Parathyroid adenoma (tissue), 2 donors: ENCODE results near the gene ADGRD2.
A peak's percentile ranks its signal among the peaks of the same experiment; 100 is the strongest.

Source experiments
- H2AFZ ChIP-seq: fragments of 300-600 bp; sonication (generic); one replicate; pipeline ENCODE4 v1.7.0; 2017; ENCODE audit warnings: antibody characterized with exemption, mild to moderate bottlenecking
- H3K27ac ChIP-seq: fragments of 300-600 bp; sonication (generic); one replicate; pipeline ENCODE4 v1.7.0; 2017
- H3K27me3 ChIP-seq: fragments of 300-600 bp; sonication (generic); one replicate; pipeline ENCODE4 v1.7.0; 2017; ENCODE audit warnings: low read length; ENCODE audit not compliant: control insufficient read depth, insufficient read depth
- H3K36me3 ChIP-seq: fragments of 300-600 bp; sonication (generic); one replicate; pipeline ENCODE4 v1.7.0; 2017; ENCODE audit warnings: low read length; ENCODE audit not compliant: control insufficient read depth, insufficient read depth
- H3K4me1 ChIP-seq: fragments of 300-600 bp; sonication (generic); one replicate; pipeline ENCODE4 v1.7.0; 2017; ENCODE audit warnings: control low read depth
- H3K4me2 ChIP-seq: fragments of 300-600 bp; sonication (generic); one replicate; pipeline ENCODE4 v1.7.0; 2017; ENCODE audit warnings: low read length
- H3K4me3 ChIP-seq: fragments of 300-600 bp; sonication (generic); one replicate; pipeline ENCODE4 v1.7.0; 2017; ENCODE audit warnings: low read depth, low read length
- H3K79me2 ChIP-seq: fragments of 300-600 bp; sonication (generic); one replicate; pipeline ENCODE4 v1.7.0; 2017; ENCODE audit warnings: control low read depth
- H3K9ac ChIP-seq: fragments of 300-600 bp; sonication (generic); one replicate; pipeline ENCODE4 v1.7.0; 2017; ENCODE audit warnings: mild to moderate bottlenecking
- H3K9me3 ChIP-seq: fragments of 300-600 bp; sonication (generic); one replicate; pipeline ENCODE4 v1.7.0; 2017; ENCODE audit warnings: low read length; ENCODE audit not compliant: control insufficient read depth
- CTCF ChIP-seq: fragments of 300-600 bp; sonication (generic); IDR thresholded peaks from one replicate; pipeline ENCODE4 v1.7.0; 2017; ENCODE audit warnings: antibody characterized with exemption, mild to moderate bottlenecking
- donor health status: primary hyperparathyroidism.

ADGRD2 gene

DNA sequence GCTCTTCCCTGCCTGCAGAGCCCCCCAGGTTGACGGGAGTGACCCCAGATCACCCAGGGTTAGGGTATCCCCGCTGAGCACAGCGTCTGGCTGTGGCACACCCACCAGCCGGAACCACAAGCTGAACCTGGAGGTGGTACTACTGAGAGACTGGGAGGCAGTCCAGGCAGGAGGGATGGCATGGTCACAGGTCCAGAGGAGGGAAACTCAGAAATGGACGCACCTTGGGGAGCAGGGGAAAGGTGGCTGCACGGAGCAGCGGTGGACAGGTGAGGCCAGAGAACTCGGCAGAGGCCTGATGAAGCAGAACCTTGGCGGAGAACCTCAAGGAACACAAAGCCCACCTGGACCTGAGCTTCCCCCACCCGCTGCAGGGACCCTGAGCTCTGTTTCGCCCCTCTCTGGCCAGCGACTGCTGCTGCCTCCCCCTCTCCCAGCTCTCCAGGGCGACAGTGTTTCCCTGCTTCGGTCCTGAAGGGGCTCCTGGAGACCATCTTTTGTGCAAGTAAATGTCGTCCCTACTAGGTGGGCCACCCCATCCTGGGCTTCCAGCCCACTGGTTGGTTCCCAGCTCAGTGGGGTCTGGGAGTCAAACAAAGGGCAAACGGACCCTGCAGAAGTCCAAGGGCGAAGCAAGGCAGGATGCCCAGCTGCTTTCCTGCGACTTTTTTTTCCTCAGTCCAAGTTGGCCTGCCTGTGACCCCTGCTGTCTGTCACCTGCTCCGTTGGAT is 845 bp downstream of the ADGRD2 start:
- no peaks in the 10 kb centered on the region for H3K27me3 ChIP-seq
- H3K9ac ChIP-seq: no peak overlapping the region
- H3K27ac ChIP-seq: no peak overlapping the region
- no peak overlapping the region for H2AFZ ChIP-seq
- no peaks in the 10 kb centered on the region for H3K36me3 ChIP-seq
- H3K4me1 ChIP-seq: no peaks in the 10 kb centered on the region
- no peak for TF ChIP-seq CTCF
- peak overlapping the region; percentile 31 for H3K4me2 ChIP-seq
- no peaks in the 10 kb centered on the region for H3K9me3 ChIP-seq
- no peaks in the 10 kb centered on the region for H3K79me2 ChIP-seq
- H3K4me3 ChIP-seq: peak overlapping the region; percentile 53

DNA sequence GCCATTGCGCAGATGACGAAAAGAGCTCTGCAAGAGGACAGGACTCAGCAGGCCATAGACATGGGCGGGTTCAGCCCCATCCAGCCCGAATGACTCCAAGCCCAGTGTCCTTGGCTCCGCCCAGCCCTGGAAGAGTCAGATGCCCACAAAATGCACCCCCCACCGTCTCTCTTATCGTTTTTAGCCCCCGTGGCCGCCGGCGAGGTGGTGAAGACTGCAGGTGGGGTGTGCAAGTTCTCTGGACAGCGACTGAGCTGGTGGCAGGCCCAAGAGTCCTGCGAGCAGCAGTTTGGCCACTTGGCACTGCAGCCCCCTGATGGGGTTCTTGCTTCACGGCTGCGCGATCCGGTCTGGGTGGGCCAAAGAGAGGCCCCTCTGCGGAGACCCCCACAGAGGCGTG is 2.1 kb downstream of the ADGRD2 start:
- no peak overlapping the region for H3K4me2 ChIP-seq
- H3K27ac ChIP-seq: no peak overlapping the region
- no peak overlapping the region for H3K9ac ChIP-seq
- no peaks in the 10 kb centered on the region for H3K36me3 ChIP-seq
- no peak for TF ChIP-seq CTCF
- no peaks in the 10 kb centered on the region for H3K4me1 ChIP-seq
- no peak overlapping the region for H2AFZ ChIP-seq
- H3K4me3 ChIP-seq: no peak overlapping the region
- H3K27me3 ChIP-seq: no peaks in the 10 kb centered on the region
- H3K79me2 ChIP-seq: no peaks in the 10 kb centered on the region
- no peaks in the 10 kb centered on the region for H3K9me3 ChIP-seq

DNA sequence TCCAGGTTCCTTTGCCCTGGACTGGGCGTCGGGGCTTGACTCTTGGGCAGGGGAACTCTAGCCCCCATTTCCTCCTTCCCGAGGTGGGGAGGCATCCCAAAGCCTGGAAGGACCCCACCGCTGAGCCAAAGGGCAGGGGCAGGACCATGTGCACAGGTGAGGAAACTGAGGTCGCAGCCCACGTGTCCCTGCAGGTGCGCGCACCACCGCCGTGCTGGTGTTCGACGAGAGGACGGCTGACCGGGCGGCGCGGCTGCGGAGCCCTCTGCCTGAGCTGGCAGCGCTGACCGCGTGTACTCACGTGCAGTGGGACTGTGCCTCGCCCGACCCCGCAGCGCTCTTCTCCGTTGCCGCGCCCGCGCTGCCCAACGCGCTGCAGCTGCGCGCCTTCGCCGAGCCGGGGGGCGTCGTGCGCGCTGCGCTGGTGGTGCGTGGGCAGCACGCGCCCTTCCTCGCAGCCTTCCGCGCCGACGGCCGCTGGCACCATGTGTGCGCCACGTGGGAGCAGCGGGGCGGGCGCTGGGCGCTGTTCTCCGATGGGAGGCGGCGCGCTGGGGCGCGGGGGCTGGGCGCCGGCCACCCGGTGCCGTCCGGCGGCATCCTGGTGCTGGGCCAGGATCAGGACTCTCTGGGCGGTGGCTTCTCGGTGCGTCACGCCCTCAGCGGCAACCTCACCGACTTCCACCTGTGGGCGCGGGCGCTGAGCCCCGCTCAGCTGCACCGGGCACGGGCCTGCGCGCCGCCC is 2.8 kb downstream of the ADGRD2 start:
- H3K4me3 ChIP-seq: no peak overlapping the region
- H3K9ac ChIP-seq: no peak overlapping the region
- H2AFZ ChIP-seq: no peak overlapping the region
- no peaks in the 10 kb centered on the region for H3K27me3 ChIP-seq
- no peak overlapping the region for H3K4me2 ChIP-seq
- TF ChIP-seq CTCF: no peak
- no peaks in the 10 kb centered on the region for H3K9me3 ChIP-seq
- H3K36me3 ChIP-seq: no peaks in the 10 kb centered on the region
- no peaks in the 10 kb centered on the region for H3K79me2 ChIP-seq
- H3K27ac ChIP-seq: no peak overlapping the region
- no peaks in the 10 kb centered on the region for H3K4me1 ChIP-seq

DNA sequence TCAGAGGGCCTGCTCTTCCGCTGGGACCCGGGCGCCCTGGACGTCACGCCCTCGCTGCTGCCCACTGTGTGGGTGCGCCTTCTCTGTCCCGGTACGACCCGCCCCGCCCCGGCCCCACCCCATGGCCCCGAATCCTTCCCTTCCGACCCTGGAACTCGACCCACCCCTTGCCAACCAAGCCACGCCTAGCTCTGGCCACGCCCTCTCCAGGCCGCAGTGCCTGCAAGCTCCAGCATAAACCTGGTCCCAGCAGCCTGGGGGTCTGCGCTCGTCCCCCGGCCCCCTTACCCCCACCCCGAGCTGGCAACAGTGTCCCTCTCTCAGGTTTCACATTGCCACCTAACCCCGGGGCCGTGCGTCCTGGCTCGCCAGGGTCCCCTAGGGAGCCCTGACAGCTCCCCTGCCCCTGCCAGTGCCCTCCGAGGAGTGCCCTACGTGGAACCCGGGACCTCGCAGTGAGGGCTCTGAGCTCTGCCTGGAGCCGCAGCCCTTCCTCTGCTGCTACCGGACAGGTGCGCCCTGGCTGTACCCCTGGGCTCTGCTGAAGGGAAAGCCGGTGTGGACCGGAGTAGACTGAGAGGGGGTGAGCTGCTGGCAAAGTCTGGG is 3.4 kb downstream of the ADGRD2 start:
- H3K9me3 ChIP-seq: no peaks in the 10 kb centered on the region
- H3K27me3 ChIP-seq: no peaks in the 10 kb centered on the region
- no peak overlapping the region for H3K4me3 ChIP-seq
- no peak for TF ChIP-seq CTCF
- H3K4me2 ChIP-seq: no peak overlapping the region
- no peaks in the 10 kb centered on the region for H3K79me2 ChIP-seq
- H3K36me3 ChIP-seq: no peaks in the 10 kb centered on the region
- H3K4me1 ChIP-seq: no peaks in the 10 kb centered on the region
- H3K27ac ChIP-seq: no peak overlapping the region
- no peak overlapping the region for H3K9ac ChIP-seq
- no peak overlapping the region for H2AFZ ChIP-seq
